Left ventricle myocardium inferior (tissue), 1 donor: Measurements from ENCODE around the gene BTD. TPM values are rescaled to one million over a fixed set of nuclear protein-coding genes. Genes with fewer than 3 reads are reported as not detected.

Source experiments
- DNase-seq: peaks from one replicate; pipeline ENCODE4 v3.0.0-alpha.2; 2020
- H3K27ac ChIP-seq: fragments of 200-600 bp; replicated peaks from 2 replicates; pipeline ENCODE4 v1.8.0; 2021
- H3K27me3 ChIP-seq: fragments of 200-600 bp; 2 replicates; pipeline ENCODE4 v1.8.0; 2021; ENCODE audit warnings: low read depth
- H3K36me3 ChIP-seq: fragments of 200-600 bp; 2 replicates; pipeline ENCODE4 v1.8.0; 2021
- H3K4me1 ChIP-seq: fragments of 200-600 bp; 2 replicates; pipeline ENCODE4 v1.8.0; 2021
- H3K4me3 ChIP-seq: fragments of 200-600 bp; 2 replicates; pipeline ENCODE4 v1.8.0; 2021; ENCODE audit warnings: mild to moderate bottlenecking, moderate library complexity
- H3K9me3 ChIP-seq: fragments of 200-600 bp; replicated peaks from 2 replicates; pipeline ENCODE4 v1.8.0; 2021
- CTCF ChIP-seq: fragments of 200-600 bp; IDR thresholded peaks from 2 replicates; pipeline ENCODE4 v1.8.0; 2021; ENCODE audit warnings: antibody characterized with exemption, mild to moderate bottlenecking, borderline replicate concordance
- intact Hi-C: fragments of 100-400 bp; cut with micrococcal nuclease; formaldehyde crosslinking; loops from one replicate; pipeline ENCODE4 v1.11.0; 2022
- total RNA-seq: library from RNA; stranded (reverse); fragmentation: NEBNext Ultra II Directional; extraction: Animal tissue kit (Norgen Biotek cat#: 25700); gene quantifications from one replicate; pipeline ENCODE4 v1.2.1, GENCODE V29; 2021
- donor health status: DM: no; HTN: yes; CAD: no; lungs with severe emphysema.

Gene BTD
- total RNA-seq, 1 donor from 2014 or later, result 9.2 TPM

GRCh38 chr3:15649341-15649740 is 47.8 kb downstream of the BTD start:
- H3K9me3 ChIP-seq, result no peaks in the 10 kb centered on the region
- H3K36me3 ChIP-seq, result peaks cover 6% of the 10 kb centered on the region
- H3K27me3 ChIP-seq, result no peaks in the 10 kb centered on the region
- H3K4me1 ChIP-seq, result peaks cover 27% of the 10 kb centered on the region
- intact Hi-C loops, result no loop called here
- TF ChIP-seq CTCF, result no peak
- DNase-seq, result no peak
- H3K27ac ChIP-seq, result no peak overlapping the region
- no peak overlapping the region for H3K4me3 ChIP-seq

GRCh38 chr3:15649858-15650257 is 48.3 kb downstream of the BTD start:
- intact Hi-C loops, result no loop called here
- no peak for TF ChIP-seq CTCF
- Histone ChIP-seq H3K27me3 (no peaks in the 10 kb centered on the region), H3K36me3 (peaks cover 1% of the 10 kb centered on the region), H3K27ac (no peak overlapping the region), H3K4me1 (peaks cover 27% of the 10 kb centered on the region), H3K4me3 (no peak overlapping the region), H3K9me3 (peaks cover under 1% of the 10 kb centered on the region)
- DNase-seq, result no peak

GRCh38 chr3:15651396-15651795 is 49.9 kb downstream of the BTD start:
- peaks cover 4% of the 10 kb centered on the region for H3K36me3 ChIP-seq
- no peak for DNase-seq
- intact Hi-C loops, result no loop called here
- no peaks in the 10 kb centered on the region for H3K27me3 ChIP-seq
- peaks cover 20% of the 10 kb centered on the region for H3K4me1 ChIP-seq
- H3K27ac ChIP-seq, result no peak overlapping the region
- H3K9me3 ChIP-seq, result peaks cover 16% of the 10 kb centered on the region
- no peak for TF ChIP-seq CTCF
- no peak overlapping the region for H3K4me3 ChIP-seq

GRCh38 chr3:15653321-15653720 is 51.8 kb downstream of the BTD start:
- intact Hi-C loops, result no loop called here
- TF ChIP-seq CTCF, result no peak

GRCh38 chr3:15654127-15654526 is 52.6 kb downstream of the BTD start:
- H3K36me3 ChIP-seq, result peaks cover 9% of the 10 kb centered on the region
- no peak overlapping the region for H3K4me3 ChIP-seq
- no peak overlapping the region for H3K27ac ChIP-seq
- H3K9me3 ChIP-seq, result peaks cover 28% of the 10 kb centered on the region
- H3K27me3 ChIP-seq, result no peaks in the 10 kb centered on the region
- no peak for TF ChIP-seq CTCF
- no peaks in the 10 kb centered on the region for H3K4me1 ChIP-seq
- no peak for DNase-seq
- intact Hi-C loops, result no loop called here

More at GRCh38 chr3:15653321-15653720, 51.8 kb downstream of the BTD start:
- H3K4me1 ChIP-seq, result peaks cover under 1% of the 10 kb centered on the region
- H3K9me3 ChIP-seq, result peaks cover 28% of the 10 kb centered on the region
- no peak for DNase-seq
- peaks cover 9% of the 10 kb centered on the region for H3K36me3 ChIP-seq
- H3K27me3 ChIP-seq, result no peaks in the 10 kb centered on the region
- no peak overlapping the region for H3K4me3 ChIP-seq
- no peak overlapping the region for H3K27ac ChIP-seq

GRCh38 chr3:15654891-15655290 is 53.3 kb downstream of the BTD start:
- Histone ChIP-seq H3K9me3 (peaks cover 28% of the 10 kb centered on the region), H3K36me3 (peaks cover 9% of the 10 kb centered on the region), H3K27ac (no peak overlapping the region), H3K27me3 (no peaks in the 10 kb centered on the region), H3K4me1 (no peaks in the 10 kb centered on the region), H3K4me3 (no peak overlapping the region)
- intact Hi-C loops, result no loop called here
- TF ChIP-seq CTCF, result no peak
- DNase-seq, result no peak
